ENCODE data around the gene KRTAP8-1.

DNA sequence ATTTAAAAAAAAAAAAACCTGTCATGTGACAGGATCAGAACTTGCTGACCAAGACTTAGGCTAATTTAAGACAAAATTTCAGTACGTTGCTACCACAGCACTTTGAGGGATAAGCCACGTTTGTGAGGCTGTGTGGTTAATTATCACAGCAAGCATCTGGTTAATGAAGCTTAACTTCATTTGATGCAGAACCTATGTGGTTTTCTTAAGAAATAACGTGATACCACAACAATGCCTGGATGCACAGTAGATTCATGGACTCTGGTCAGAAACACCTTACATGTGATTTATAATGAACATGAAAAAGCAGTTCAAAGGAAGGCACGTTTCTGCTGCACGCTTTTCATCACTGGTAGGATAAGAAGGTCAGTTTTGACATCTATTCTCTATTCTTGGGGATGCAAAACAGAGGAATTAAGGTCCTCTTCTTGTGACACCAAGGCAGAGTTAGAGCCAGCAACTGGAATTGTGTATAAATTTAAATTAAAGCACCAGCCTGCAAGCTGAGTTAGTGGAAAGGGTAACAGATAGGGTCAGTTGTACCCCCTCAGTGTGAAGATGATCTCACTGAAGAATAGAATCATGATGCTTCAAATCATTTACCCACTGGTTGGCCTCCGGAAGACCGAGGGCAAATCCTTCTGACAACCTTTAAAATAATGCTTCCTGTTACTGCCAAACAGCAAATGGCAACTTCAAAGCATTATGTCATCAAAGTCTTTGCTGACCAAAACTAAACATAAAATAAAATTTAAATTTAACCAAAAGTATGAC lies 6.0 kb upstream of the KRTAP8-1 start:
- TF ChIP-seq, protein P1, sequence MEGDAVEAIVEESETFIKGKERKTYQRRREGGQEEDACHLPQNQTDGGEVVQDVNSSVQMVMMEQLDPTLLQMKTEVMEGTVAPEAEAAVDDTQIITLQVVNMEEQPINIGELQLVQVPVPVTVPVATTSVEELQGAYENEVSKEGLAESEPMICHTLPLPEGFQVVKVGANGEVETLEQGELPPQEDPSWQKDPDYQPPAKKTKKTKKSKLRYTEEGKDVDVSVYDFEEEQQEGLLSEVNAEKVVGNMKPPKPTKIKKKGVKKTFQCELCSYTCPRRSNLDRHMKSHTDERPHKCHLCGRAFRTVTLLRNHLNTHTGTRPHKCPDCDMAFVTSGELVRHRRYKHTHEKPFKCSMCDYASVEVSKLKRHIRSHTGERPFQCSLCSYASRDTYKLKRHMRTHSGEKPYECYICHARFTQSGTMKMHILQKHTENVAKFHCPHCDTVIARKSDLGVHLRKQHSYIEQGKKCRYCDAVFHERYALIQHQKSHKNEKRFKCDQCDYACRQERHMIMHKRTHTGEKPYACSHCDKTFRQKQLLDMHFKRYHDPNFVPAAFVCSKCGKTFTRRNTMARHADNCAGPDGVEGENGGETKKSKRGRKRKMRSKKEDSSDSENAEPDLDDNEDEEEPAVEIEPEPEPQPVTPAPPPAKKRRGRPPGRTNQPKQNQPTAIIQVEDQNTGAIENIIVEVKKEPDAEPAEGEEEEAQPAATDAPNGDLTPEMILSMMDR (IDR thresholded peaks at IDR 0.05), result no peak
- no peak for TF ChIP-seq ZFX (IDR thresholded peaks at IDR 0.05; ENCODE audit: borderline replicate concordance)
